H9 (cell line): ENCODE measurements around the gene SLC7A5. TPM values are rescaled to one million over a fixed set of nuclear protein-coding genes. Genes with fewer than 3 reads are reported as not detected.
"Not testable (repeated sequence)": the region's sequence is repeated elsewhere in the genome, so short reads cannot be mapped to it uniquely, and the experiment has no call there.

Experiments used
- DNase-seq: peaks from one replicate; pipeline ENCODE4 v3.0.0-alpha.2; 2017
- H2AFZ ChIP-seq: one replicate; pipeline ENCODE4 v1.6.1; 2013; ENCODE audit warnings: mild to moderate bottlenecking, low read length, control low read depth, moderate library complexity
- H2AK5ac ChIP-seq: 2 replicates; pipeline ENCODE4 v1.6.1; 2013; ENCODE audit warnings: low read length, control low read depth, mixed read lengths; ENCODE audit not compliant: insufficient read length
- H2BK120ac ChIP-seq: one replicate; pipeline ENCODE4 v1.6.1; 2013; ENCODE audit warnings: low read depth, mild to moderate bottlenecking, low read length, control low read depth, inconsistent platforms; ENCODE audit not compliant: poor library complexity, severe bottlenecking
- H2BK12ac ChIP-seq: 2 replicates; pipeline ENCODE4 v1.6.1; 2013; ENCODE audit warnings: low read length, control low read depth, mixed read lengths, low read depth; ENCODE audit not compliant: insufficient read length
- H2BK15ac ChIP-seq: 2 replicates; pipeline ENCODE4 v1.6.1; 2013; ENCODE audit warnings: low read depth, low read length, control low read depth
- H2BK20ac ChIP-seq: one replicate; pipeline ENCODE4 v1.6.1; 2013; ENCODE audit warnings: low read depth, mild to moderate bottlenecking, low read length, control low read depth, inconsistent platforms; ENCODE audit not compliant: poor library complexity, severe bottlenecking
- H2BK5ac ChIP-seq: 2 replicates; pipeline ENCODE4 v1.6.1; 2013; ENCODE audit warnings: low read length, control low read depth, mixed read lengths; ENCODE audit not compliant: insufficient read length
- H3K14ac ChIP-seq: 2 replicates; pipeline ENCODE4 v1.6.1; 2013; ENCODE audit warnings: low read length, control low read depth; ENCODE audit not compliant: insufficient read depth
- H3K18ac ChIP-seq: 2 replicates; pipeline ENCODE4 v1.6.1; 2013; ENCODE audit warnings: low read depth, mild to moderate bottlenecking, mixed read lengths, low read length, control low read depth; ENCODE audit not compliant: insufficient read length
- H3K23ac ChIP-seq: 2 replicates; pipeline ENCODE4 v1.6.1; 2013; ENCODE audit warnings: low read length, control low read depth, mixed read lengths, low read depth; ENCODE audit not compliant: insufficient read length
- H3K23me2 ChIP-seq: 2 replicates; pipeline ENCODE4 v1.6.1; 2013; ENCODE audit warnings: low read depth, mild to moderate bottlenecking, mixed read lengths, low read length, control low read depth; ENCODE audit not compliant: insufficient read length, poor library complexity, severe bottlenecking
- H3K27ac ChIP-seq: 2 replicates; pipeline ENCODE4 v1.5.1; 2013; ENCODE audit warnings: low read length, control low read depth, mixed read lengths, low read depth; ENCODE audit not compliant: insufficient read length
- H3K27me3 ChIP-seq: 2 replicates; pipeline ENCODE4 v1.6.1; 2013; ENCODE audit warnings: low read length, control low read depth, inconsistent platforms; ENCODE audit not compliant: insufficient read depth
- H3K4ac ChIP-seq: 2 replicates; pipeline ENCODE4 v1.6.1; 2013; ENCODE audit warnings: low read depth, mild to moderate bottlenecking, control low read depth, inconsistent platforms, low read length, moderate library complexity
- H3K4me1 ChIP-seq: 2 replicates; pipeline ENCODE4 v1.6.1; 2013; ENCODE audit warnings: low read length, control low read depth, inconsistent platforms; ENCODE audit not compliant: insufficient read depth
- H3K4me2 ChIP-seq: 2 replicates; pipeline ENCODE4 v1.6.1; 2013; ENCODE audit warnings: low read length, control low read depth, mixed read lengths; ENCODE audit not compliant: insufficient read length, insufficient read depth
- H3K56ac ChIP-seq: 2 replicates; pipeline ENCODE4 v1.6.1; 2013; ENCODE audit warnings: low read depth, mild to moderate bottlenecking, mixed read lengths, low read length, control low read depth; ENCODE audit not compliant: insufficient read length
- H3K79me1 ChIP-seq: 2 replicates; pipeline ENCODE4 v1.6.1; 2013; ENCODE audit warnings: low read depth, mild to moderate bottlenecking, moderate library complexity, low read length, control low read depth, inconsistent platforms; ENCODE audit not compliant: insufficient read depth, poor library complexity, severe bottlenecking
- H3K79me2 ChIP-seq: 2 replicates; pipeline ENCODE4 v1.6.1; 2013; ENCODE audit warnings: low read length, control low read depth, inconsistent platforms; ENCODE audit not compliant: insufficient read depth
- H3K9ac ChIP-seq: 2 replicates; pipeline ENCODE4 v1.6.1; 2013; ENCODE audit warnings: low read length, control low read depth, mixed read lengths; ENCODE audit not compliant: insufficient read length; ENCODE audit errors: extremely low read depth
- H3K9me3 ChIP-seq: one replicate; pipeline ENCODE4 v1.6.1; 2013; ENCODE audit warnings: low read depth, low read length, inconsistent platforms; ENCODE audit not compliant: control insufficient read depth
- H3T11ph ChIP-seq: one replicate; pipeline ENCODE4 v1.6.1; 2013; ENCODE audit warnings: mild to moderate bottlenecking, low read length, control low read depth, inconsistent platforms
- H4K20me1 ChIP-seq: one replicate; pipeline ENCODE4 v1.6.1; 2013; ENCODE audit not compliant: control insufficient read depth, insufficient read length, insufficient read depth
- H4K5ac ChIP-seq: 2 replicates; pipeline ENCODE4 v1.6.1; 2013; ENCODE audit warnings: low read depth, mild to moderate bottlenecking, mixed read lengths, low read length, control low read depth; ENCODE audit not compliant: insufficient read length
- H4K8ac ChIP-seq: replicated peaks from 2 replicates; pipeline ENCODE4 v1.6.1; 2013; ENCODE audit warnings: low read length, control low read depth, mixed read lengths, low read depth; ENCODE audit not compliant: insufficient read length
- H4K91ac ChIP-seq: 2 replicates; pipeline ENCODE4 v1.6.1; 2013; ENCODE audit warnings: low read depth, mild to moderate bottlenecking, moderate library complexity, mixed read lengths, low read length, control low read depth; ENCODE audit not compliant: insufficient read length
- H3K27ac Mint-ChIP-seq, 3 experiments: 2 replicates in 2 of 3; 3 replicates in 1 of 3; pipeline ENCODE4 v1.8.0; 2020 to 2021; ENCODE audit warnings: mixed read lengths in 3 of 3, mild to moderate bottlenecking in 1 of 3, moderate library complexity in 1 of 3
- H3K27me3 Mint-ChIP-seq: 2 replicates; pipeline ENCODE4 v1.8.0; 2021; ENCODE audit warnings: low read depth, mild to moderate bottlenecking, moderate library complexity, mixed read lengths
- H3K36me3 Mint-ChIP-seq, 3 experiments: 2 replicates in 2 of 3; 3 replicates in 1 of 3; pipeline ENCODE4 v1.8.0; 2020 to 2021; ENCODE audit warnings: low read depth in 3 of 3, mixed read lengths in 3 of 3; ENCODE audit not compliant: insufficient read depth in 1 of 3
- H3K4me1 Mint-ChIP-seq, 2 experiments: 2 replicates each; pipeline ENCODE4 v1.8.0; 2020; ENCODE audit warnings: mixed read lengths in 2 of 2
- H3K4me3 Mint-ChIP-seq, 2 experiments: 2 replicates in 1 of 2; 3 replicates in 1 of 2; pipeline ENCODE4 v1.8.0; 2020 to 2021; ENCODE audit warnings: mild to moderate bottlenecking in 2 of 2, mixed read lengths in 2 of 2, moderate library complexity in 1 of 2
- H3K9me3 Mint-ChIP-seq, 2 experiments: 2 replicates in 1 of 2; 3 replicates in 1 of 2; pipeline ENCODE4 v1.8.0; 2020; ENCODE audit warnings: mild to moderate bottlenecking in 2 of 2, mixed read lengths in 2 of 2, moderate library complexity in 1 of 2
- WGBS: extraction: QIAGEN DNeasy Blood & Tissue Kit; methylation state at CpG from one replicate; pipeline ENCODE4 v1.1.7; 2013; ENCODE audit warnings: missing lambda C conversion rate, low lambda C conversion rate, mixed read lengths; ENCODE audit not compliant: insufficient read length; ENCODE audit errors: extremely low coverage; 5-methylcytosine and 5-hydroxymethylcytosine counted together
- total RNA-seq: library from RNA; stranded (reverse); gene quantifications from 2 replicates; pipeline ENCODE4 v1.2.1, GENCODE V29; 2021

SLC7A5 gene
- total RNA-seq, 1 experiment from 2014 or later = 217 TPM

DNA sequence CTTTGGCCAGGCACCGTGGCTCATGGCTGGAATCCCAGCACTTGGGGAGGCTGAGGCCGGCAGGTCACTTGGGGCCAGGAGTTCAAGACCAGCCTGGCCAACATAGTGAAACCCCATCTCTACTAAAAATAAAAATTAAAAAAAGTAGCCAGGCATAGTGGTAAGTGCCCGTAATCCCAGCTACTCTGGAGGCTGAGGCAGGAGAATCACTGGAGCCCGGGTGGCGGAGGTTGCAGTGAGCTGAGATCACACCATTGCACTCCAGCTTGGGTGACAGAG lies 43.5 kb downstream of the SLC7A5 start:
- H3K9me3 ChIP-seq, H3K18ac ChIP-seq, H3K4me2 ChIP-seq, H3K9ac ChIP-seq, H2BK20ac ChIP-seq, H2BK120ac ChIP-seq, H3K23ac ChIP-seq, H3T11ph ChIP-seq, H4K5ac ChIP-seq, H3K4me3 Mint-ChIP-seq, H4K91ac ChIP-seq, H3K14ac ChIP-seq, H2BK15ac ChIP-seq, H3K56ac ChIP-seq, H3K4me1 ChIP-seq, H3K27ac ChIP-seq, H3K79me1 ChIP-seq, H4K8ac ChIP-seq, H2BK5ac ChIP-seq, H3K27me3 ChIP-seq, H2AK5ac ChIP-seq, H3K9me3 Mint-ChIP-seq, H3K4ac ChIP-seq, H2BK12ac ChIP-seq, H3K79me2 ChIP-seq, H2AFZ ChIP-seq, H3K27me3 Mint-ChIP-seq, DNase-seq, H3K23me2 ChIP-seq, H4K20me1 ChIP-seq: not testable (repeated sequence)
- peaks cover 69 to 84% of the 10 kb centered on the region in 2 experiments for H3K4me1 Mint-ChIP-seq
- peak overlapping the region in 1 of 3 experiments; percentile 79; a peak in 1 of 7 replicates for H3K27ac Mint-ChIP-seq
- no CpG with 5 or more reads among the region's 5 CpGs for WGBS
- H3K36me3 Mint-ChIP-seq = peaks cover 4 to 14% (median 12%) of the 10 kb centered on the region in 3 experiments
